HepG2 (cell line): ENCODE results near the gene DGKG. TPM values are rescaled to one million over a fixed set of nuclear protein-coding genes. Genes with fewer than 3 reads are reported as not detected.

ENCODE experiments used
- ATAC-seq: fragments of 200-7000 bp; cut with Tn5 transposase; 3 replicates; pipeline ENCODE4 v1.9.1; 2020; ENCODE audit warnings: mild to moderate bottlenecking, moderate library complexity
- BruUV-seq: library from RNA; stranded (reverse); fragments of 400-500 nt; replicated peaks from 2 replicates; lab custom pipeline; 2021; lab: Mats Ljungman, UMichigan
- CTCF ChIA-PET: fragments of 300-600 bp; formaldehyde crosslinking; extraction: SDS; loops from one replicate; lab custom pipeline; 2021; ENCODE audit warnings: low total read pairs, inconsistent platforms, low intra/inter-chr PET ratio; lab: Yijun Ruan, JAX
- POLR2A ChIA-PET: fragments of 350-600 bp; sonication (Branson Sonifier 250); formaldehyde crosslinking; loops from one replicate; lab custom pipeline; 2020; ENCODE audit warnings: antibody characterized with exemption, inconsistent platforms; lab: Yijun Ruan, JAX
- DNase-seq: peaks from one replicate; pipeline ENCODE4 v3.0.0-alpha.2; 2015; ENCODE audit warnings: low spot score
- FAIRE-seq: peaks from 3 replicates; lab custom pipeline; 2011; peaks lifted over from hg19 to GRCh38; lab: Jason Lieb, UNC
- H2AFZ ChIP-seq: one replicate; pipeline ENCODE4 v1.6.1; 2011; ENCODE audit warnings: low read length, inconsistent platforms
- H3K27ac ChIP-seq: fragments of 300-600 bp; 3 replicates; pipeline ENCODE4 v1.8.0; 2011; ENCODE audit warnings: mixed run types, mild to moderate bottlenecking, mixed read lengths, low read length, inconsistent platforms; ENCODE audit not compliant: insufficient read depth; ENCODE audit errors: extremely low read length
- H3K27me3 ChIP-seq, 2 experiments: fragments of 200-600 bp in 1 of 2; 2 replicates in 1 of 2; 3 replicates in 1 of 2; pipeline versions ENCODE4 v1.6.0 to v1.8.0; 2011; ENCODE audit warnings: low read length in 2 of 2, mild to moderate bottlenecking in 2 of 2, moderate library complexity in 2 of 2, inconsistent platforms in 1 of 2; ENCODE audit not compliant: insufficient read depth in 2 of 2, control insufficient read depth in 1 of 2
- H3K36me3 ChIP-seq, 2 experiments: fragments of 200-600 bp in 1 of 2; replicated peaks in 1 of 2; 2 replicates in 1 of 2; 3 replicates in 1 of 2; pipeline versions ENCODE4 v1.5.1 to v1.8.0; 2011; ENCODE audit warnings: low read length in 2 of 2, inconsistent platforms in 1 of 2; ENCODE audit not compliant: insufficient read depth in 2 of 2, control insufficient read depth in 1 of 2
- H3K4me1 ChIP-seq: 2 replicates; pipeline ENCODE4 v1.5.1; 2012; ENCODE audit warnings: low read length, inconsistent platforms; ENCODE audit not compliant: insufficient read depth
- H3K4me2 ChIP-seq: 2 replicates; pipeline ENCODE4 v1.6.0; 2011; ENCODE audit warnings: low read depth, low read length, inconsistent platforms
- H3K4me3 ChIP-seq, 3 experiments: fragments of 200-600 bp in 1 of 3; sonication (generic), shearing (Covaris generic) in 1 of 3; replicated peaks in 1 of 3; 2 replicates each; pipeline ENCODE4 v1.5.1; 2011 to 2016; ENCODE audit warnings: low read length in 3 of 3, inconsistent platforms in 2 of 3, low read depth in 2 of 3, mild to moderate bottlenecking in 2 of 3, control low read depth in 1 of 3, mixed read lengths in 1 of 3; ENCODE audit not compliant: insufficient read depth in 1 of 3
- H3K79me2 ChIP-seq: one replicate; pipeline ENCODE4 v1.6.1; 2011; ENCODE audit warnings: low read length, inconsistent platforms; ENCODE audit not compliant: insufficient read depth
- H3K9ac ChIP-seq: 2 replicates; pipeline ENCODE4 v1.6.0; 2011; ENCODE audit warnings: mild to moderate bottlenecking, low read depth, low read length, inconsistent platforms; ENCODE audit not compliant: insufficient read depth
- H3K9me3 ChIP-seq: 2 replicates; pipeline ENCODE4 v1.5.1; 2012; ENCODE audit warnings: mild to moderate bottlenecking, low read length
- H4K20me1 ChIP-seq: 2 replicates; pipeline ENCODE4 v1.6.0; 2011; ENCODE audit warnings: inconsistent platforms, mild to moderate bottlenecking, low read length, moderate library complexity; ENCODE audit not compliant: insufficient read depth
- HES4 ChIP-seq: sonication (generic); formaldehyde crosslinking; IDR thresholded peaks from 2 replicates; pipeline ENCODE4 v1.9.0; 2021; ENCODE audit warnings: mild to moderate bottlenecking, missing genetic modification reagents, borderline replicate concordance
- HMG20B ChIP-seq: conservative IDR thresholded peaks from 2 replicates; pipeline ENCODE4 v1.6.1; 2016; ENCODE audit warnings: missing genetic modification reagents, missing compliant biosample characterization
- JARID2 ChIP-seq: sonication (generic); formaldehyde crosslinking; IDR thresholded peaks from 2 replicates; pipeline ENCODE4 v1.8.1; 2023; ENCODE audit warnings: missing genetic modification reagents, inconsistent platforms; ENCODE audit not compliant: insufficient replicate concordance
- KLF13 ChIP-seq: sonication (generic); formaldehyde crosslinking; IDR thresholded peaks from 2 replicates; pipeline ENCODE4 v1.4.0; 2020; ENCODE audit warnings: mild to moderate bottlenecking, missing genetic modification reagents
- MIER2 ChIP-seq: IDR thresholded peaks from 2 replicates; pipeline ENCODE4 v1.6.1; 2016; ENCODE audit warnings: missing biosample characterization, missing genetic modification reagents
- PITX1 ChIP-seq: sonication (generic); formaldehyde crosslinking; IDR thresholded peaks from 2 replicates; pipeline ENCODE4 v1.5.1; 2020; ENCODE audit warnings: mild to moderate bottlenecking, missing genetic modification reagents
- RXRB ChIP-seq: IDR thresholded peaks from 2 replicates; pipeline ENCODE4 v1.6.1; 2016; ENCODE audit warnings: borderline replicate concordance, missing genetic modification reagents, missing compliant biosample characterization
- ZBTB21 ChIP-seq: sonication (generic); formaldehyde crosslinking; IDR thresholded peaks from 2 replicates; pipeline ENCODE4 v1.4.0; 2020; ENCODE audit warnings: missing genetic modification reagents
- ZFP36 ChIP-seq: fragments of 150-350 bp; IDR thresholded peaks from 2 replicates; pipeline ENCODE4 v1.6.1; 2018; ENCODE audit warnings: borderline replicate concordance, low read length, low read depth; ENCODE audit not compliant: partially characterized antibody
- ZFP41 ChIP-seq: sonication (generic); formaldehyde crosslinking; IDR thresholded peaks from 2 replicates; pipeline ENCODE4 v1.4.0; 2020; ENCODE audit warnings: mild to moderate bottlenecking, missing genetic modification reagents, borderline replicate concordance
- ZNF10 ChIP-seq: sonication (generic); formaldehyde crosslinking; IDR thresholded peaks from 2 replicates; pipeline ENCODE4 v1.4.0; 2020; ENCODE audit warnings: mild to moderate bottlenecking, low read depth, missing genetic modification reagents, borderline replicate concordance
- ZNF430 ChIP-seq: sonication (generic); formaldehyde crosslinking; IDR thresholded peaks from 2 replicates; pipeline ENCODE4 v1.9.0; 2021; ENCODE audit warnings: mild to moderate bottlenecking, missing genetic modification reagents
- ZNF569 ChIP-seq: sonication (generic); formaldehyde crosslinking; IDR thresholded peaks from 2 replicates; pipeline ENCODE4 v1.5.0; 2020; ENCODE audit warnings: mild to moderate bottlenecking, missing genetic modification reagents, moderate library complexity, borderline replicate concordance
- ZNF619 ChIP-seq: sonication (generic); formaldehyde crosslinking; IDR thresholded peaks from 2 replicates; pipeline ENCODE4 v1.4.0; 2020; ENCODE audit warnings: mild to moderate bottlenecking, missing genetic modification reagents
- ZNF768 ChIP-seq: sonication (generic); formaldehyde crosslinking; IDR thresholded peaks from 2 replicates; pipeline ENCODE4 v1.4.0; 2020; ENCODE audit warnings: missing genetic modification reagents
- ZSCAN9 ChIP-seq: IDR thresholded peaks from 2 replicates; pipeline ENCODE4 v1.6.1; 2016; ENCODE audit warnings: borderline replicate concordance
- WGBS: methylation state at CpG from one replicate; pipeline ENCODE4 v1.1.6; 2017; ENCODE audit warnings: low lambda C conversion rate; 5-methylcytosine and 5-hydroxymethylcytosine counted together
- in situ Hi-C: cut with HindIII; loops from 2 replicates; pipeline ENCODE4 v1.10.0; 2017; ENCODE audit warnings: low pct_unique_long_range_greater_than_20kb; ENCODE audit not compliant: extremely low pct_ligation_motif_present
- intact Hi-C: fragments of 100-400 bp; cut with micrococcal nuclease; formaldehyde crosslinking; loops from one replicate; pipeline ENCODE4 v1.10.0; 2022; ENCODE audit not compliant: unreplicated experiment
- polyA plus RNA-seq, 8 experiments: library from polyadenylated mRNA; depleted of rRNA in 3 of 8; stranded (reverse) in 7 of 8; unstranded in 1 of 8; fragments of >200 nt; fragmentation: Illumina TruSeq in 4 of 8; extraction: Trizol in 4 of 8; gene quantifications; 2 replicates each; pipeline versions ENCODE4 v1.2.1 to v1.2.3, GENCODE V29; 2011 to 2016; ENCODE audit warnings: low read depth in 4 of 8, missing spikeins in 1 of 8, mixed read lengths in 1 of 8; ENCODE audit not compliant: insufficient read depth in 1 of 8
- total RNA-seq, 5 experiments: library from RNA; depleted of rRNA; stranded (reverse); fragments of >200 nt; fragmentation: Illumina TruSeq; extraction: Trizol; gene quantifications; 2 replicates each; pipeline ENCODE4 v1.2.3, GENCODE V29; 2016; ENCODE audit warnings: low read depth in 1 of 5
- TF ChIP-seq, protein P1 (sequence below), 2 experiments: fragments of 450-650 bp in 1 of 2; sonication (generic) in 1 of 2; formaldehyde crosslinking; IDR thresholded peaks; 2 replicates each; pipeline versions ENCODE4 v1.5.0 to v1.8.0; 2020 to 2022; ENCODE audit warnings: mild to moderate bottlenecking in 1 of 2, missing genetic modification reagents in 1 of 2
- TF ChIP-seq, protein P2 (sequence below): sonication (generic); formaldehyde crosslinking; conservative IDR thresholded peaks from 2 replicates; pipeline ENCODE4 v1.8.0; 2022; ENCODE audit warnings: mild to moderate bottlenecking, moderate library complexity, missing genetic modification reagents
- TF ChIP-seq, protein P3 (sequence below): IDR thresholded peaks from 2 replicates; pipeline ENCODE4 v1.6.1; 2016; ENCODE audit warnings: missing biosample characterization, missing genetic modification reagents, low read depth
- TF ChIP-seq, protein P4 (sequence below): sonication (generic); formaldehyde crosslinking; IDR thresholded peaks from 2 replicates; pipeline ENCODE4 v1.4.0; 2020; ENCODE audit warnings: mild to moderate bottlenecking, missing genetic modification reagents

DGKG gene
- total and polyA plus RNA-seq, 2 of the 13 experiments (the other 11 are each of a cell fraction or from before 2014, with no cell fraction given): 3.8 to 6.2 TPM

DNA sequence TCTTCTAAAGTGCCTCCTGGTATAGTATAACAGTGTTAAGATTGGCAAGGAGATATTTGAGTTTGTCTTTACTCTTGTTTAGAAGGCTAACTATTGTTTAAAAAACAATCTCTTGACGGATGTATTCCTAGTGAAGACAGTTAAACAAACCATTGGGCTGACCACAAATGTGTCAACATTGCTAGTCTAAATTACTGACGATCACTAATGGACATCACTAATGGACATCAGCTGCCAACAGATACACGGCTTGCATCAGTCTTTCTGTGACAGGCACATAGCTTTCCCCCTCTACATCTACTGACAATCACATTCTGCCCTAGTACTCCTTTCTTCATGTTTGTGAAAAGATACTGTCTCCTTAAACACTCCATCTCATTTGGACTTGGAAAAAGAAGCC is 196.0 kb downstream of the DGKG start:
- ChIA-PET CTCF (no interaction called here), POLR2A (no interaction called here)
- in situ Hi-C loops: no loop called here
- no TSS peak for BruUV-seq
- DNase-seq: no peak
- H3K4me1 ChIP-seq: no peaks in the 10 kb centered on the region
- TF ChIP-seq MIER2 (CRISPR knock-in tag): no peak
- TF ChIP-seq ZFP36: no peak
- TF ChIP-seq HMG20B (CRISPR knock-in tag): no peak
- TF ChIP-seq ZNF430 (CRISPR knock-in tag): no peak
- no peak for TF ChIP-seq ZFP41
- TF ChIP-seq, protein P1, sequence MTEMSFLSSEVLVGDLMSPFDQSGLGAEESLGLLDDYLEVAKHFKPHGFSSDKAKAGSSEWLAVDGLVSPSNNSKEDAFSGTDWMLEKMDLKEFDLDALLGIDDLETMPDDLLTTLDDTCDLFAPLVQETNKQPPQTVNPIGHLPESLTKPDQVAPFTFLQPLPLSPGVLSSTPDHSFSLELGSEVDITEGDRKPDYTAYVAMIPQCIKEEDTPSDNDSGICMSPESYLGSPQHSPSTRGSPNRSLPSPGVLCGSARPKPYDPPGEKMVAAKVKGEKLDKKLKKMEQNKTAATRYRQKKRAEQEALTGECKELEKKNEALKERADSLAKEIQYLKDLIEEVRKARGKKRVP (CRISPR knock-in tag; IDR thresholded peaks at IDR 0.05): no peak
- TF ChIP-seq, protein P2, sequence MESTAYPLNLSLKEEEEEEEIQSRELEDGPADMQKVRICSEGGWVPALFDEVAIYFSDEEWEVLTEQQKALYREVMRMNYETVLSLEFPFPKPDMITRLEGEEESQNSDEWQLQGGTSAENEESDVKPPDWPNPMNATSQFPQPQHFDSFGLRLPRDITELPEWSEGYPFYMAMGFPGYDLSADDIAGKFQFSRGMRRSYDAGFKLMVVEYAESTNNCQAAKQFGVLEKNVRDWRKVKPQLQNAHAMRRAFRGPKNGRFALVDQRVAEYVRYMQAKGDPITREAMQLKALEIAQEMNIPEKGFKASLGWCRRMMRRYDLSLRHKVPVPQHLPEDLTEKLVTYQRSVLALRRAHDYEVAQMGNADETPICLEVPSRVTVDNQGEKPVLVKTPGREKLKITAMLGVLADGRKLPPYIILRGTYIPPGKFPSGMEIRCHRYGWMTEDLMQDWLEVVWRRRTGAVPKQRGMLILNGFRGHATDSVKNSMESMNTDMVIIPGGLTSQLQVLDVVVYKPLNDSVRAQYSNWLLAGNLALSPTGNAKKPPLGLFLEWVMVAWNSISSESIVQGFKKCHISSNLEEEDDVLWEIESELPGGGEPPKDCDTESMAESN (CRISPR knock-in tag): no peak
- TF ChIP-seq ZSCAN9 (CRISPR knock-in tag): no peak
- no peak for TF ChIP-seq ZNF768 (CRISPR knock-in tag)
- TF ChIP-seq ZNF619 (CRISPR knock-in tag): no peak
- no peak for TF ChIP-seq JARID2 (CRISPR knock-in tag)
- TF ChIP-seq PITX1 (CRISPR knock-in tag): no peak
- TF ChIP-seq HES4: no peak
- TF ChIP-seq KLF13 (CRISPR knock-in tag): no peak
- TF ChIP-seq, protein P3, sequence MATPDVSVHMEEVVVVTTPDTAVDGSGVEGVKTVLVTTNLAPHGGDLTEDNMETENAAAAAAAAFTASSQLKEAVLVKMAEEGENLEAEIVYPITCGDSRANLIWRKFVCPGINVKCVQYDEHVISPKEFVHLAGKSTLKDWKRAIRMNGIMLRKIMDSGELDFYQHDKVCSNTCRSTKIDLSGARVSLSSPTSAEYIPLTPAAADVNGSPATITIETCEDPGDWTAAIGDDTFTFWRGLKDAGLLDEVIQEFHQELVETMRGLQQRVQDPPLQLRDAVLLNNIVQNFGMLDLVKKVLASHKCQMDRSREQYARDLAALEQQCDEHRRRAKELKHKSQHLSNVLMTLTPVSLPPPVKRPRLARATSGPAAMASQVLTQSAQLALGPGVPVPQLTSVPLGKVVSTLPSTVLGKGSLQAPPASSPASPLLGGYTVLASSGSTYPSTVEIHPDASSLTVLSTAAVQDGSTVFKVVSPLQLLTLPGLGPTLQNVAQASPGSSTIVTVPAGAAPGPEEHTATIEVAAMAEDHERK (CRISPR knock-in tag): no peak
- TF ChIP-seq ZBTB21 (CRISPR knock-in tag): no peak
- no peak for TF ChIP-seq RXRB (CRISPR knock-in tag)
- no peak for TF ChIP-seq ZNF569 (CRISPR knock-in tag)
- TF ChIP-seq, protein P4, sequence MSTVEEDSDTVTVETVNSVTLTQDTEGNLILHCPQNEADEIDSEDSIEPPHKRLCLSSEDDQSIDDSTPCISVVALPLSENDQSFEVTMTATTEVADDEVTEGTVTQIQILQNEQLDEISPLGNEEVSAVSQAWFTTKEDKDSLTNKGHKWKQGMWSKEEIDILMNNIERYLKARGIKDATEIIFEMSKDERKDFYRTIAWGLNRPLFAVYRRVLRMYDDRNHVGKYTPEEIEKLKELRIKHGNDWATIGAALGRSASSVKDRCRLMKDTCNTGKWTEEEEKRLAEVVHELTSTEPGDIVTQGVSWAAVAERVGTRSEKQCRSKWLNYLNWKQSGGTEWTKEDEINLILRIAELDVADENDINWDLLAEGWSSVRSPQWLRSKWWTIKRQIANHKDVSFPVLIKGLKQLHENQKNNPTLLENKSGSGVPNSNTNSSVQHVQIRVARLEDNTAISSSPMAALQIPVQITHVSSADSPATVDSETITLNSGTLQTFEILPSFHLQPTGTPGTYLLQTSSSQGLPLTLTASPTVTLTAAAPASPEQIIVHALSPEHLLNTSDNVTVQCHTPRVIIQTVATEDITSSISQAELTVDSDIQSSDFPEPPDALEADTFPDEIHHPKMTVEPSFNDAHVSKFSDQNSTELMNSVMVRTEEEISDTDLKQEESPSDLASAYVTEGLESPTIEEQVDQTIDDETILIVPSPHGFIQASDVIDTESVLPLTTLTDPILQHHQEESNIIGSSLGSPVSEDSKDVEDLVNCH (CRISPR knock-in tag): no peak
- no peak for TF ChIP-seq ZNF10 (CRISPR knock-in tag)
- no peak overlapping the region for H3K9ac ChIP-seq
- H3K4me3 ChIP-seq: no peak overlapping the region
- no peak overlapping the region for H3K27ac ChIP-seq
- H3K79me2 ChIP-seq: no peaks in the 10 kb centered on the region
- no peak overlapping the region for H2AFZ ChIP-seq
- FAIRE-seq: no peak
- H3K27me3 ChIP-seq: no peaks in the 10 kb centered on the region
- no peaks in the 10 kb centered on the region for H3K9me3 ChIP-seq
- H4K20me1 ChIP-seq: no peaks in the 10 kb centered on the region
- no peak overlapping the region for H3K4me2 ChIP-seq
- H3K36me3 ChIP-seq: peaks cover 1 to 17% of the 10 kb centered on the region in 2 experiments; a peak in 3 of 5 replicates
- WGBS: 87% methylated on average over 3 of the region's 3 CpGs
- intact Hi-C loops: no loop called here
- no peak for ATAC-seq
